PC-3 (cell line): ENCODE measurements around the gene RNF182.

Experiments used
- CTCF ChIP-seq: fragments of 300-600 bp; sonication (generic); conservative IDR thresholded peaks from 2 replicates; pipeline ENCODE4 v1.5.1; 2017; ENCODE audit warnings: antibody characterized with exemption, low read depth, mild to moderate bottlenecking, low read length
- EZH2 ChIP-seq: fragments of 300-600 bp; sonication (generic); IDR thresholded peaks from one replicate; pipeline ENCODE4 v1.6.1; 2017; ENCODE audit warnings: antibody characterized with exemption, mild to moderate bottlenecking, low read length; ENCODE audit not compliant: unreplicated experiment

GRCh38 chr6:14012313-14013030 is 87.7 kb downstream of the RNF182 start:
- TF ChIP-seq CTCF (no peak), EZH2 (no peak)
